Activated CD4-positive, CD25-positive, alpha-beta regulatory T cell treated with anti-CD3 and anti-CD28 coated beads, Interleukin-2, amount 50 U/mL, for 72 hours (primary cell): ENCODE results near the gene ERI2.
"Not testable (repeated sequence)": the region's sequence is repeated elsewhere in the genome, so short reads cannot be mapped to it uniquely, and the experiment has no call there.

ENCODE experiments used
- DNase-seq: peaks from one replicate; pipeline ENCODE4 v3.0.0; 2021

Gene ERI2

DNA sequence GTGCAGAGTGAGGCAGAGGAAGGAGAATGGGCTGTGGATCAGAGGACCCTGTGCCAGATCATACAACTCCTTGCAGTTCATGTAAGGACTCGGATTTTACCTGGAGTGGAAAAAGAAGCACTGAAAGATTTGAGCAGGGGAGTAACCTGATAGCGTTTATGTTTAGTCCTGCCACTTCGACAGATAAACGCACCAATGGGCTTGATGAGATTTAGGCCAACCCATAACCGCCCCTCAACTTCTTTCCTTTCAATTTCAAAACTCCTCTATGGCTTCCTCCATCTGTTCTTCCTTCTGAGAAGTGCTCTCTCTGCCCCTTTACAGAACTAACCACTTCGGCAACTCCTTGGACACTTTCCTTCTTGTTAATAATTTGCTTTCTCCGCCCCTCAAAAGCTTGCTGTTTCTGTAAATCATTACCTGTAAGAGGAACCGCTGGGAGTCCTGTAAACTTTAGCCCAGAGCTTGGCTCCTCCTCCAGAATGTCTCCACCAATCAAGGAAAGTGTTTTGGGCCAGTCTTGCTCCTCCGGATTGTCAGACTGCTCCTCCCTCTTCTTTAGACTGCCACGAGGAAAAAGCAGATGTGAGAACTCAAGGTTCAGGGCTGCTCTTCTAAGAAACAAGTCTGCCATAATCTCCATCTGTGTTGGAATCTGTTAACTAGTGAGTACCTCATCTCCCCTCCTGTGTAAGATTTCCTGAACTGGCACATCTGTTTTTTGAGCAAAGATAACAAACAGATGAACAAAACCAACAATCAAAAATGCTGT is 42.6 kb downstream of the ERI2 start, which contains the start of gene ACSM3:
Gene ACSM3, plus strand, starts transcription at position 554 of the 772 bp plus-strand sequence. CDS start 6,021 bp downstream, outside the sequence.
- DNase-seq: peak; percentile 52

DNA sequence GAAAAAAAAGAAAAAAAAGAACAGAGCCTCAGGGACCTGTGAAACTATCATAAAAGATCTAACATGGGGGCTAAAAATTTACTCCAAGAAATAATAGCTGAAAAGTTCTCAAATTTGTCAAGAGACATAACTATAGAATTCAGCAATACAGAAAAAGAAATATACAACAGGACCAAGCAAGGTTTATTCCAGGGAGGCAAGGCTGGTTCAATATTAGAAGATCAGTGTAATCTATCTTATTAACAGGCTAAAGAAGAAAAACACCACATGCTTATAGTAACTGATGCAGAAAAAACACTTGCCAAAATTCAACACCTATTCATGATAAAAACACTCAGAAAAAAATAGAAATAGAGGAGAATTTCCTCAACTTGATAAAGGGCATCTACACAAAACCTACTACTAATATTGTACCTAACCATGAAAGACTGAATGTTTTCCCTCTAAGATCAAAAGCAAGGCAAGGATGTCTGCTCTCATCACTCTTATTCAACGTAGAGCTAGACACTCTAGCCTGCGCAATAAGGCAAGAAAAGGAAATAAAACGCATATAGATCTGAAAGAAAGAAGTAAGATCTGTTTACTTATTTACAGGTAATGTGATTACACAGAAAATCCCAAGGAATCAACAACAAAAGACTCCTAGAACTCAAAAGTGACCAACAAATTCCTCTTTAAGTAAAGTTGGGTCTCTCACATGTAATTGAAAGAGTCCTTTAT is 43.7 kb downstream of the ERI2 start:
- DNase-seq: no peak

- no peak for DNase-seq
Observed at GRCh38 chr16:20761175-20761574, 45.1 kb downstream of the ERI2 start.

- no peak for DNase-seq
Observed at GRCh38 chr16:20760346-20760745, 45.9 kb downstream of the ERI2 start.

- not testable (repeated sequence) for DNase-seq
Observed at GRCh38 chr16:20755799-20756198, 50.5 kb downstream of the ERI2 start.

- DNase-seq: no peak
Observed at GRCh38 chr16:20755238-20755637, 51.0 kb downstream of the ERI2 start.

DNA sequence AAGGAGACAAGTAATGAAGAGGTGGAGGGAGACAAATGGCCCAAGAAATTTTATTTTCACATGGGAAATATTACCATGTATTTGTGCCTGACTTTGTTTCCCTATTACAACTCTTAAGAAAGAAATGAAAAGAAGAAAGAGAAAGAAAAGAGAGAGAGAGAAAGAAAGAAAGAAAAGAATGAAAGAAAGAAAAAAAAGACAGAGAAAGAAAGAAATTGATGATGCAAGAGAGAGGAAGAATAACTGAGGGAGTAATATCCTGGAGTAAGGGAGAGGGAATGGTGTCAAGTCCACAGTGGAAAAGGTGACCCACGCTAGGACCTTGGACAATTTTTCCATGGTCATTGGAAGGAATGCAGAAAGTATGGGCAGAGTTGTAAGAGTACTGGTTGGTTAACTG is 52.5 kb downstream of the ERI2 start:
- no peak for DNase-seq

DNA sequence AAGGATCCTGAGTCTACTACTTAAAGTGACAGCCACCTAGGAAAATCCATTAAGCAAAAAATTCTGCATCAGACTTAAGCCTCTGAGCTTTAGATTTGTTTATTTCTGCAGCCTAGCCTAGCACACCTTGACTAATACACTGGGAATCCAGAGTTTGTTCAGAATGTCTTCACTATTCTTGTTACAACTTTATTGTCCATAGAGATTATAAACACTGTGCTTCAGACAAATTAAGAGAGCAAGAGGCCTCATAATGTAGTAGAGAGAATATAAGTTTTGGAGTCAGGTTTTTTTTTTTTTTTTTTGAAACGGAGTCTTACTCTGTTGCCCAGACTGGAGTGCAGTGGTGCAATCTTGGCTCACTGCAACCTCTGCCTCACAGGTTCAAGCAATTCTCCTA is 55.7 kb downstream of the ERI2 start:
- DNase-seq: no peak

DNA sequence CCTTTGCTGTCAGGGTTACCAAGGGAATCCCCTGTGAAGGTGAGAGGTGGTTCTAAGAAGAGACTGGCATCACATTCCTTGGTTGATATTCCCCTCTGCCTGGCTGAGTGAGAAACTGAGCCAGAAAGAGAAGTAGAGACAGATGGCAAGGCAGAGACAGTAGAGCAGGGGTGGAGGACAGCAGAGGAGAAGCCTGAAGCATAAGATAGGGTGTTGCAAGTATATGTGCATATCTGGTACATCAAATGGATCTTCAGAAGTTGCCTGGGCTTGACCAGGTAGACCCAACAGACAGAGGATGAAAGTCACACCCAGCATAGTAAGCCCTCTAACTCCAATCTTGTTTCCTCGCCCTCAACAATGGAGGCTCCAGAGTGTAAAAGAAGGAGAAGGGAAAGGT is 56.8 kb downstream of the ERI2 start:
- DNase-seq: no peak

DNA sequence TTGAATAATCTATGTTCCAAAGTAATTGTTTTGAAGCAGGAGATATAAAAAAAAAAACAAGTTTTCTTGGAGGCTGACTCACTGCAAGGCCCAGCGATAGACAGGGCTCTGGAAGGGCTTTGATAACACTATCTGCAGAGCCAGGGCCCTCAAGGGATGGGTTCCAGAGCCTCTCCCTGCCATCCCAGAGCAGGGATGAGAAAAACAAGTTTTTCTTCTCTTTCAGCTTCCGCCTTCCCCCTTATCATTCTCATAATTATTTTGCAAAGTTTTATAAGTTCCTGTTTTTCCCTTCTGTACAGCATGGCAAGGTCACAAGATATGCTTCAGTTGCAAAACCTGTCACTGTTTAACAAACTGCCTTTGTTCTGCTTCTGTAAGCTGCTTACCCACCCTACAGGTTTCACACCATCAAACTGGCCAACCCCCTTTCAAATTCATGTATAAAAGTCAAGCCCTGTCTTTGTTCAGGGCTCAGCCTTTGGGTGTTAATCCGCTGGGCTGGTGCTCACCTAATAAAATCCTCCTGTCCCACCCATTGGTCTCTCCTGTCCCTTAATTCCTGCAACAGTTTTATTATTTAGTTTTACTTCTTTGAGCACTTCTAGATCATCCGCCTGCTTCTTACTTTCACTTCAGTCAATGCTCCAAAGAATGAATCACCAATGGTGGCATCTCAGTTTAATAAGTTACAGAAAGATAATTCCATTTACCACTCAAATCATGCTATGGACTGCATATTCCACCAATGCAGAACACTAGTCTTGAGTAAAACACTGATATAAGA is 59.0 kb downstream of the ERI2 start:
- no peak for DNase-seq

DNA sequence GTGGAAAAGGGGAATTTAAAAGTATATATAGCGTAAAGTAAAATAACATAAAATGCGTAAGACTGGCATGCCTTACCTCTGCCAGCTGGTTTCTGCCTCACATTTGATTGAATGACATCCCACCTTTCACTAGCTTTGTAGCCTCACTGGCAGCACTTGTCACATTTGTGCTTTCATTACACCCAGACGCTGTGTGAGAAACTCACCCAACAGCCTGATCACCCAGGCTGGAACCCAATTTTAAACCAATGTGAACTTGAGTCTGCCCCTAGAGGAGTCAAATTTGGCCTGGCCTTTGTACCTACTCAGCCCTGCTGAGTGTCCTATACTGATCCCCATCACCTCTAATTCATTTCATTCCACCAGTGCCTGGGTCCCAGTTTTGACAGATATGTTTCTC is 59.8 kb downstream of the ERI2 start:
- DNase-seq: no peak
